PC-9 (cell line): ENCODE results near the gene TMEM156. TPM values are rescaled to one million over a fixed set of nuclear protein-coding genes. Genes with fewer than 3 reads are reported as not detected.

Source experiments
- BruUV-seq: library from RNA; stranded (reverse); fragments of 400-500 nt; replicated peaks from 2 replicates; lab custom pipeline; 2021; lab: Mats Ljungman, UMichigan
- CTCF ChIA-PET: fragments of 300-600 bp; sonication (Branson Sonifier 250); formaldehyde crosslinking; loops from one replicate; lab custom pipeline; 2022; ENCODE audit warnings: antibody characterized with exemption; lab: Charles Lee
- POLR2A ChIA-PET: fragments of 300-600 bp; sonication (Branson Sonifier 250); formaldehyde crosslinking; loops from one replicate; lab custom pipeline; 2022; ENCODE audit warnings: antibody characterized with exemption; ENCODE audit not compliant: unreplicated experiment; lab: Charles Lee
- DNase-seq, 2 experiments: peaks; one replicate each; pipeline versions ENCODE4 v3.0.0 to v3.0.0-alpha.2; 2015 to 2022; ENCODE audit warnings: mixed read lengths in 1 of 2
- H2AFZ ChIP-seq: fragments of 200-600 bp; sonication (generic); 2 replicates; pipeline ENCODE4 v1.8.1; 2017; ENCODE audit warnings: antibody characterized with exemption
- H3F3A ChIP-seq: fragments of 200-600 bp; sonication (generic); 2 replicates; pipeline ENCODE4 v1.8.1; 2017; ENCODE audit warnings: antibody characterized with exemption, mild to moderate bottlenecking, low read depth; ENCODE audit not compliant: insufficient read depth
- H3K27ac ChIP-seq: fragments of 200-600 bp; sonication (generic); 2 replicates; pipeline ENCODE4 v1.6.1; 2016; ENCODE audit warnings: mixed run types
- H3K27me3 ChIP-seq: fragments of 200-600 bp; sonication (generic); 2 replicates; pipeline ENCODE4 v1.6.1; 2016; ENCODE audit warnings: low read depth, mixed run types; ENCODE audit not compliant: insufficient read depth
- H3K36me3 ChIP-seq: fragments of 200-600 bp; sonication (generic); 2 replicates; pipeline ENCODE4 v1.6.1; 2016; ENCODE audit warnings: low read depth, mixed run types
- H3K4me1 ChIP-seq: fragments of 200-600 bp; sonication (generic); replicated peaks from 2 replicates; pipeline ENCODE4 v1.6.1; 2016; ENCODE audit warnings: mixed run types; ENCODE audit not compliant: insufficient read depth
- H3K4me2 ChIP-seq: fragments of 200-600 bp; sonication (generic); 2 replicates; pipeline ENCODE4 v1.6.1; 2017; ENCODE audit warnings: mixed run types
- H3K4me3 ChIP-seq: fragments of 200-600 bp; sonication (generic); 2 replicates; pipeline ENCODE4 v1.6.1; 2016; ENCODE audit warnings: mixed run types
- H3K79me2 ChIP-seq: fragments of 200-600 bp; sonication (generic); 2 replicates; pipeline ENCODE4 v1.6.1; 2017; ENCODE audit warnings: low read depth, mixed run types
- H3K9me2 ChIP-seq: fragments of 200-600 bp; sonication (generic); 2 replicates; pipeline ENCODE4 v1.8.1; 2017; ENCODE audit warnings: mild to moderate bottlenecking; ENCODE audit not compliant: insufficient read depth
- H3K9me3 ChIP-seq: fragments of 200-600 bp; sonication (generic); 2 replicates; pipeline ENCODE4 v1.8.1; 2016; ENCODE audit warnings: low read depth; ENCODE audit not compliant: insufficient read depth
- H4K20me1 ChIP-seq: fragments of 200-600 bp; sonication (generic); 2 replicates; pipeline ENCODE4 v1.8.1; 2017; ENCODE audit not compliant: insufficient read depth
- CTCF ChIP-seq: fragments of 200-600 bp; sonication (generic); conservative IDR thresholded peaks from 2 replicates; pipeline ENCODE4 v1.6.1; 2017; ENCODE audit warnings: mixed run types, antibody characterized with exemption, mild to moderate bottlenecking, moderate library complexity
- EZH2 ChIP-seq: fragments of 200-600 bp; sonication (generic); IDR thresholded peaks from 2 replicates; pipeline ENCODE4 v1.8.0; 2017; ENCODE audit warnings: antibody characterized with exemption, low read depth
- intact Hi-C: fragments of 100-400 bp; cut with micrococcal nuclease; formaldehyde crosslinking; loops from one replicate; pipeline ENCODE4 v1.10.0; 2022; ENCODE audit not compliant: unreplicated experiment
- total RNA-seq: library from RNA; stranded (reverse); gene quantifications from 2 replicates; pipeline ENCODE4 v1.2.3, GENCODE V29; 2021

TMEM156 gene
- total RNA-seq, 1 experiment from 2014 or later = 29.3 TPM

- 0 out of 2 replicates have a peak, but pooled peaks cover 2% of the 10 kb centered on the region for H3F3A ChIP-seq
- no peaks in the 10 kb centered on the region for H4K20me1 ChIP-seq
- intact Hi-C loops = no loop called here
- no peaks in the 10 kb centered on the region for H3K9me3 ChIP-seq
- H3K27ac ChIP-seq = no peak overlapping the region
- ChIA-PET CTCF (no interaction called here), POLR2A (interaction anchor here (0.6 kb wide), 1 partner anchor 13 kb away, joined by 3 read pairs; no protein-coding TSS in a partner anchor)
- H2AFZ ChIP-seq = no peak overlapping the region
- no peak overlapping the region for H3K4me2 ChIP-seq
- no peaks in the 10 kb centered on the region for H3K79me2 ChIP-seq
- no peak overlapping the region for H3K4me3 ChIP-seq
- no peaks in the 10 kb centered on the region for H3K27me3 ChIP-seq
- H3K9me2 ChIP-seq = no peaks in the 10 kb centered on the region
- TF ChIP-seq EZH2 (no peak), CTCF (no peak)
- peaks cover 5% of the 10 kb centered on the region for H3K4me1 ChIP-seq
- DNase-seq = no peak
- H3K36me3 ChIP-seq = no peaks in the 10 kb centered on the region
- BruUV-seq = no TSS peak
These were observed 77.5 kb downstream of the TMEM156 start for GRCh38 chr4:38954727-38955126.

GRCh38 chr4:38952017-38952416 lies 80.2 kb downstream of the TMEM156 start:
- intact Hi-C loops = no loop called here
- H3K9me2 ChIP-seq = no peaks in the 10 kb centered on the region
- ChIA-PET POLR2A (interaction anchor here (0.6 kb wide), 2 partner anchors 93 to 304 kb away, joined by 6 read pairs; no protein-coding TSS in a partner anchor), CTCF (no interaction called here)
- DNase-seq = no peak
- no peaks in the 10 kb centered on the region for H3K79me2 ChIP-seq
- no peaks in the 10 kb centered on the region for H4K20me1 ChIP-seq
- peaks cover 19% of the 10 kb centered on the region; the same call in 1 of the 2 replicates for H3F3A ChIP-seq
- no peaks in the 10 kb centered on the region for H3K36me3 ChIP-seq
- no peaks in the 10 kb centered on the region for H3K27me3 ChIP-seq
- BruUV-seq = no TSS peak
- H3K4me2 ChIP-seq = no peak overlapping the region
- no peak overlapping the region for H3K27ac ChIP-seq
- no peak overlapping the region for H2AFZ ChIP-seq
- TF ChIP-seq CTCF (no peak), EZH2 (no peak)
- H3K4me1 ChIP-seq = peaks cover 23% of the 10 kb centered on the region
- no peak overlapping the region for H3K4me3 ChIP-seq
- no peaks in the 10 kb centered on the region for H3K9me3 ChIP-seq

GRCh38 chr4:38951598-38951997 lies 80.6 kb downstream of the TMEM156 start:
- no peaks in the 10 kb centered on the region for H3K9me3 ChIP-seq
- H3F3A ChIP-seq = peaks cover 21% of the 10 kb centered on the region; the same call in 1 of the 2 replicates
- no peak for TF ChIP-seq CTCF
- no peak for TF ChIP-seq EZH2
- no peaks in the 10 kb centered on the region for H3K9me2 ChIP-seq
- H2AFZ ChIP-seq = no peak overlapping the region
- ChIA-PET CTCF (no interaction called here), POLR2A (interaction anchor here (0.6 kb wide), 2 partner anchors 94 to 305 kb away, joined by 6 read pairs; no protein-coding TSS in a partner anchor)
- H3K36me3 ChIP-seq = no peaks in the 10 kb centered on the region
- peaks cover 23% of the 10 kb centered on the region for H3K4me1 ChIP-seq
- H3K79me2 ChIP-seq = no peaks in the 10 kb centered on the region
- no peaks in the 10 kb centered on the region for H4K20me1 ChIP-seq
- H3K27me3 ChIP-seq = no peaks in the 10 kb centered on the region
- intact Hi-C loops = no loop called here
- H3K4me2 ChIP-seq = no peak overlapping the region
- DNase-seq = no peak
- BruUV-seq = no TSS peak
- no peak overlapping the region for H3K27ac ChIP-seq
- no peak overlapping the region for H3K4me3 ChIP-seq
